HG03066 (cell line): ENCODE results near the gene ABHD14A.
A peak's percentile ranks its signal among the peaks of the same experiment; 100 is the strongest.
"Not testable (repeated sequence)": the region's sequence is repeated elsewhere in the genome, so short reads cannot be mapped to it uniquely, and the experiment has no call there.

Source experiments
- ATAC-seq: cut with Tn5 transposase; IDR thresholded peaks from one replicate; pipeline ENCODE4 v1.9.1; 2021; ENCODE audit warnings: low read depth; ENCODE audit not compliant: unreplicated experiment

The ABHD14A gene

GRCh38 chr3:51990501-51990971, 15.7 kb downstream of the ABHD14A start:
- ATAC-seq = not testable (repeated sequence)

GRCh38 chr3:51992017-51992682, 17.3 kb downstream of the ABHD14A start:
- no peak for ATAC-seq

- ATAC-seq = not testable (repeated sequence)
Observed at GRCh38 chr3:51993657-51994056, 18.8 kb downstream of the ABHD14A start.

GRCh38 chr3:51994530-51994929, 19.7 kb downstream of the ABHD14A start:
- no peak for ATAC-seq

GRCh38 chr3:51995346-51996163, 20.7 kb downstream of the ABHD14A start, which contains the start of gene RPL29:
TSS of gene RPL29 (minus strand) at chr3:51995895. CDS start at chr3:51995461, 434 bp downstream.
- peak; percentile 92 for ATAC-seq

GRCh38 chr3:51997172-51997571, 22.3 kb downstream of the ABHD14A start:
- ATAC-seq = no peak

- ATAC-seq = no peak
Observed at GRCh38 chr3:51997935-51998596, 23.2 kb downstream of the ABHD14A start.

- no peak for ATAC-seq
Observed at GRCh38 chr3:51998774-51999173, 23.9 kb downstream of the ABHD14A start.

GRCh38 chr3:51999846-52000245, 25.0 kb downstream of the ABHD14A start:
- no peak for ATAC-seq

- peak; percentile 82 for ATAC-seq
Observed at GRCh38 chr3:52001443-52001974, 26.6 kb downstream of the ABHD14A start.

- ATAC-seq = no peak
Observed at GRCh38 chr3:52002748-52003147, 27.9 kb downstream of the ABHD14A start.

- ATAC-seq = no peak
Observed at GRCh38 chr3:52004163-52004787, 29.4 kb downstream of the ABHD14A start.

- ATAC-seq = no peak
Observed at GRCh38 chr3:52004906-52005395, 30.1 kb downstream of the ABHD14A start.

- ATAC-seq = no peak
Observed at GRCh38 chr3:52005571-52005986, 30.7 kb downstream of the ABHD14A start.

- ATAC-seq = no peak
Observed at GRCh38 chr3:52006017-52006819, 31.4 kb downstream of the ABHD14A start.

- no peak for ATAC-seq
Observed at GRCh38 chr3:52006820-52007133, 31.9 kb downstream of the ABHD14A start.

- no peak for ATAC-seq
Observed at GRCh38 chr3:52007291-52007690, 32.4 kb downstream of the ABHD14A start.

- no peak for ATAC-seq
Observed at GRCh38 chr3:52010431-52010830, 35.6 kb downstream of the ABHD14A start.

GRCh38 chr3:52012699-52013098, 37.8 kb downstream of the ABHD14A start:
- ATAC-seq = no peak
